K562 (cell line): ENCODE results near the gene ABR.

ENCODE experiments used
- ATF3 ChIP-seq, 2 experiments: fragments of 450-650 bp in 1 of 2; sonication (generic) in 1 of 2; formaldehyde crosslinking in 1 of 2; IDR thresholded peaks in 1 of 2; conservative IDR thresholded peaks in 1 of 2; 2 replicates each; pipeline versions ENCODE4 v1.6.1 to v1.8.1; 2016 to 2023; ENCODE audit warnings: mild to moderate bottlenecking in 2 of 2, moderate library complexity in 2 of 2, inconsistent platforms in 1 of 2, missing genetic modification reagents in 1 of 2
- CHCHD3 ChIP-seq: fragments of 250-450 bp; sonication (Bioruptor Pico); IDR thresholded peaks from 2 replicates; pipeline ENCODE4 v2.1.2; 2022; ENCODE audit warnings: mild to moderate bottlenecking
- CREB5 ChIP-seq: fragments of 250-450 bp; sonication (Bioruptor Pico); IDR thresholded peaks from 2 replicates; pipeline ENCODE4 v1.5.0; 2020; ENCODE audit warnings: mild to moderate bottlenecking
- CTCF ChIP-seq, 3 experiments: IDR thresholded peaks in 2 of 3; conservative IDR thresholded peaks in 1 of 3; 2 replicates each; pipeline ENCODE4 v1.5.1; 2011 to 2012; ENCODE audit warnings: low read length in 3 of 3, mild to moderate bottlenecking in 3 of 3, control low read depth in 2 of 3, improper control_type of control experiment in 1 of 3, inconsistent platforms in 1 of 3, low read depth in 1 of 3, mixed read lengths in 1 of 3, moderate library complexity in 1 of 3; ENCODE audit not compliant: insufficient read depth in 2 of 3
- HDAC8 ChIP-seq: fragments of 450-650 bp; IDR thresholded peaks from 2 replicates; pipeline ENCODE4 v1.6.1; 2016; ENCODE audit warnings: mild to moderate bottlenecking, missing genetic modification characterization, moderate library complexity, missing compliant biosample characterization
- KLF16 ChIP-seq: IDR thresholded peaks from 2 replicates; pipeline ENCODE4 v1.6.1; 2016; ENCODE audit warnings: antibody characterized with exemption
- MTA3 ChIP-seq: fragments of 450-650 bp; formaldehyde crosslinking; IDR thresholded peaks from 2 replicates; pipeline ENCODE4 v1.6.1; 2017; ENCODE audit warnings: mild to moderate bottlenecking, borderline replicate concordance
- MTF1 ChIP-seq: fragments of 250-450 bp; sonication (Bioruptor Pico); IDR thresholded peaks from 2 replicates; pipeline ENCODE4 v1.9.0; 2021; ENCODE audit warnings: moderate library complexity, mild to moderate bottlenecking, inconsistent platforms, borderline replicate concordance
- POLR2A ChIP-seq: fragments of 450-650 bp; conservative IDR thresholded peaks from 2 replicates; pipeline ENCODE4 v1.6.1; 2016
- XRCC4 ChIP-seq: IDR thresholded peaks from one replicate; pipeline ENCODE4 v1.6.1; 2011; ENCODE audit not compliant: insufficient read depth, insufficient read length; ENCODE audit errors: extremely low read depth
- ZNF639 ChIP-seq, 2 experiments: fragments of 200-800 bp in 1 of 2; sonication (Bioruptor generic) in 1 of 2; sonication (generic) in 1 of 2; formaldehyde crosslinking in 1 of 2; IDR thresholded peaks in 1 of 2; conservative IDR thresholded peaks in 1 of 2; 2 replicates each; pipeline versions ENCODE4 v1.5.0 to v1.6.1; 2016 to 2020; ENCODE audit warnings: missing compliant biosample characterization in 1 of 2, missing genetic modification characterization in 1 of 2, missing genetic modification reagents in 1 of 2
- TF ChIP-seq, protein P1 (sequence below): sonication (generic); formaldehyde crosslinking; IDR thresholded peaks from 2 replicates; pipeline ENCODE4 v1.8.1; 2022; ENCODE audit warnings: missing genetic modification reagents
- TF ChIP-seq, protein P2 (sequence below): IDR thresholded peaks from 2 replicates; pipeline ENCODE4 v1.6.1; 2012; ENCODE audit warnings: low read depth, low read length, improper control_type of control experiment, borderline replicate concordance

- TF ChIP-seq HDAC8 (tag) (no peak), POLR2A (no peak), CHCHD3 (CRISPR knock-in tag) (no peak), ZNF639 (CRISPR knock-in tag; conservative IDR thresholded peaks at IDR 0.05 in 1 of 2, IDR thresholded peaks at IDR 0.05 in 1 of 2) (no peak), MTA3 (no peak), KLF16 (no peak), XRCC4 (no peak), CREB5 (CRISPR knock-in tag) (no peak), MTF1 (CRISPR knock-in tag) (no peak), ATF3 (IDR thresholded peaks at IDR 0.05) (no peak), ATF3 (CRISPR knock-in tag; conservative IDR thresholded peaks at IDR 0.05) (no peak), CTCF (IDR thresholded peaks at IDR 0.05 in 2 of 3, conservative IDR thresholded peaks at IDR 0.05 in 1 of 3; ENCODE audit: insufficient read depth in 2 of 3, low read depth in 1 of 3, low read length in 3 of 3) (no peak)
- TF ChIP-seq, protein P1, sequence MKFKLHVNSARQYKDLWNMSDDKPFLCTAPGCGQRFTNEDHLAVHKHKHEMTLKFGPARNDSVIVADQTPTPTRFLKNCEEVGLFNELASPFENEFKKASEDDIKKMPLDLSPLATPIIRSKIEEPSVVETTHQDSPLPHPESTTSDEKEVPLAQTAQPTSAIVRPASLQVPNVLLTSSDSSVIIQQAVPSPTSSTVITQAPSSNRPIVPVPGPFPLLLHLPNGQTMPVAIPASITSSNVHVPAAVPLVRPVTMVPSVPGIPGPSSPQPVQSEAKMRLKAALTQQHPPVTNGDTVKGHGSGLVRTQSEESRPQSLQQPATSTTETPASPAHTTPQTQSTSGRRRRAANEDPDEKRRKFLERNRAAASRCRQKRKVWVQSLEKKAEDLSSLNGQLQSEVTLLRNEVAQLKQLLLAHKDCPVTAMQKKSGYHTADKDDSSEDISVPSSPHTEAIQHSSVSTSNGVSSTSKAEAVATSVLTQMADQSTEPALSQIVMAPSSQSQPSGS (CRISPR knock-in tag): no peak
- TF ChIP-seq, protein P2, sequence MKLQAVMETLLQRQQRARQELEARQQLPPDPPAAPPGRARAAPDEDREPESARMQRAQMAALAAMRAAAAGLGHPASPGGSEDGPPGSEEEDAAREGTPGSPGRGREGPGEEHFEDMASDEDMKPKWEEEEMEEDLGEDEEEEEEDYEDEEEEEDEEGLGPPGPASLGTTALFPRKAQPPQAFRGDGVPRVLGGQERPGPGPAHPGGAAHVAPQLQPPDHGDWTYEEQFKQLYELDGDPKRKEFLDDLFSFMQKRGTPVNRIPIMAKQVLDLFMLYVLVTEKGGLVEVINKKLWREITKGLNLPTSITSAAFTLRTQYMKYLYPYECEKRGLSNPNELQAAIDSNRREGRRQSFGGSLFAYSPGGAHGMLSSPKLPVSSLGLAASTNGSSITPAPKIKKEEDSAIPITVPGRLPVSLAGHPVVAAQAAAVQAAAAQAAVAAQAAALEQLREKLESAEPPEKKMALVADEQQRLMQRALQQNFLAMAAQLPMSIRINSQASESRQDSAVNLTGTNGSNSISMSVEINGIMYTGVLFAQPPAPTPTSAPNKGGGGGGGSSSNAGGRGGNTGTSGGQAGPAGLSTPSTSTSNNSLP: no peak
Measured at GRCh38 chr17:1000597-1001461, 179.0 kb downstream of the ABR start.
